Stimulated activated CD8-positive, alpha-beta memory T cell treated with anti-CD3 and anti-CD28 coated beads, Interleukin-4, amount 100 ng/mL, for 4 hours (primary cell): Measurements from ENCODE around the gene C12orf42.
A peak's percentile ranks its signal among the peaks of the same experiment; 100 is the strongest.

Experiments used
- DNase-seq, 2 donors: peaks; one replicate each; pipeline ENCODE4 v3.0.0-alpha.2; 2020; ENCODE audit warnings: low read depth in 2 of 2, low spot score in 1 of 2

The C12orf42 gene

GRCh38 chr12:103495469-103496456, at the start of gene C12orf42:
Gene C12orf42 (minus strand): TSS chr12:103495968. CDS start chr12:103478426, 17,542 bp downstream.
- DNase-seq: peak; percentile 36 to 38

- DNase-seq: no peak
These were observed 46.3 kb upstream of the C12orf42 start for GRCh38 chr12:103542078-103542477.

DNA sequence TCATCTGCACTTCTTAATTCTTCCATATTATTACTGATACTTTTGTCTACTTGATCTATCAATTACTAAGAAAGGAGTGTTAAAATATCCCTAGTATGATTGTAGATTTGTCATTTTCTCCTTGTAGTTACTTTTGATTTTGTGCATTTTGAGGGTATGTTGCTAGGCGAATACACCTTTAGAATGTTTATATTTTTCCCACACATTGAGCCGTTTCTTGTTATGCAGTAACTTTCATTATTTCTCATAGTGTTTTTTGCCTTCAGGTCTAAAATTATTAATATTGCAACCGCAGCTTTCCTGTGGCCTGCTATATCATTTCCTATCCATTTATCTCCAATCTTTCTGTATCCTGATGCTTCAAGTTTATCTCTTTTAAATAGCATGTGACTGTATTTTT, 44.6 kb upstream of the C12orf42 start:
- DNase-seq: no peak

DNA sequence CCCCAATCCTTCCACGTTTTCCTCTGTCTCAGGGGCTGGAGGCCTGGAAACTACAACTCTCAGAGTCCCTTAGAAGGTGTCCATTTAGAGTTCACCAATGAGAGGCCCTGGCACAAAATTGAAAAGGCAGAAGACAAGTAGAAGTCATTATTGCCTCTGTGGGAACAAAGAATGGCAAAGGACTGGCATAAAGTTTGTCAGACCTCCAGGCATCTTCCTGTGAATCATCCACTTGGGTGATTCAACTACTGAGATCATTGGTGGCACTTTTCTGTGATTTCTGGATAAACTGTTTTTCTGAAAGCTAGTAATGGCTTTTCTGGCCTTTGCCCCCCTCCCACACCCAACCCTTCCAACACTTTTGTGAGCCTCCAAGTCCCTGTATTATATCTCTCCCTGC, 42.6 kb upstream of the C12orf42 start:
- DNase-seq: no peak

DNA sequence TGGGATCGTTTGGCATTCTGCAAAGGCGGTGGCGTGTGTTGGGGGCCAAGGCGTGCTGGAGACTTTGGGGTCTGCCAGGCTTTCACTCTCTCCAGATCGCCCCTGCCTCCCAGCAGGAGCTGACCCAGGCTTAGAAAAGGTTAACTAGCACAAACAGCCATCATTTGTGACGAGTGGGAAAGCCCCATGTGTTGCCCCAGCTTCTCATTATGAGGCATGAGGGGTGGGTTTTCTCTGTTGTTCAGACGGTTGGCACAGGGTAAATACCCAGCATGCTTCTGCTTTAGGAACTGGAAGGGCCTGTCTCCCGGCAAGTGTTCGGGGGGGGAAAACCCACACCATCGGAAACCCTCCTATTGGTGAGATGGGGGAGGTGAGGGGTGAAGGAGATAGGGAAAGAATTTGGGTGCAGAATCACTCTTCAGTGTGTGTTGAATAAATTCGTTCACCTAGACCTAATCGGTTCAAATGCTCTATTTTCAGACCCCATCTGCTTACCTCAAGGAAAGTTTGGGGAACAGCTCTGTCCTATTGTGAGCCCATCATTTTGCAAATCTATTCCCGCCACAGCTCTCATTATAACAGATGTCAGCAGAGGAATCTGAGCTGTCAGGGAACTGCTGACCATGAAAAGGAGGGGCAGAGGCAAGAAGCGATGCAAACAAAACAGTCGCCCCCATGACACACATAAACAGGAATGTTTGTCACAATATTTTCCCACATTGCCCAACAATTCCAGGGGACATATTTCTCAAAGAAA, 34.7 kb upstream of the C12orf42 start:
- DNase-seq: no peak

DNA sequence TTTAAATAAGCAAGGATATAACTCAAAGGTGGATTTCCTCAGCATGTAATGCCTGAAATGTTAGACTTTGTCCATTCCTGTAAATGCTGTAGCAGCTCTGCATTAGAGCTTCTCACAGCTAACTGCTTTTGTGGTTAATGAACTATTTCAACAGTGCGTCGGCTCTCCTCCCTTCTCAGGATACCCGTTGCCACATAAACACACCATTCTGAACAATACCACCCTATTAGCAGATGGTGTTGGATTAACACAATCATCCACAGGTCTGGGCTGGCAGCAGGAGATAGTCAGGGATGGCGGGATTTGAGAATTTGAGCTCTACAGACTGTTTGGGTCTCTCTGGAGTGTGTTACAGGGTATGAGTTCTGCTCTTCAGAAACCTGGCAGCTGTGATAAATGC, 33.5 kb upstream of the C12orf42 start:
- no peak for DNase-seq

GRCh38 chr12:103524238-103524875, 28.6 kb upstream of the C12orf42 start:
- no peak for DNase-seq

DNA sequence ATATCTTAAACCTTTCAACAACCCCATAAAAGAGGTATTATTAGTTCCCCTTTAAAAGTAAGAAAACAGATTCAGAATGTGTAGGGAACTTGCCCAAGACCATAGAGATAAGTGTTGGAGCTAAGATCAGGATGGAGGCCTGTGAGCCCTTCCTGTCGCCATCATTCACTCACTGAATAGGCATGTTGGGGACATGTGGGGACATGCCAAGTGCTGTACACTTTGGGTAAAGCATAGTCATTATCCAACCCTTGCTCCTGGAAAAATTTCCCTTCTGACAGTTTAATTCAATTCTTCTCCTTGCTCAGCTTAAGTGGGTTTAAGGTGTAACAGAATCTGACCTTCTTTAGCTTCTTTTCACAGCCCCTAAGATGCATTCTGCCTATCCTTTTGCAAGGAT, 28.0 kb upstream of the C12orf42 start:
- DNase-seq: no peak

- DNase-seq: no peak
These were observed 25.0 kb upstream of the C12orf42 start for GRCh38 chr12:103520686-103521215.

- no peak for DNase-seq
These were observed 23.9 kb upstream of the C12orf42 start for GRCh38 chr12:103519632-103520031.

- DNase-seq: no peak
These were observed 23.1 kb upstream of the C12orf42 start for GRCh38 chr12:103518899-103519298.

DNA sequence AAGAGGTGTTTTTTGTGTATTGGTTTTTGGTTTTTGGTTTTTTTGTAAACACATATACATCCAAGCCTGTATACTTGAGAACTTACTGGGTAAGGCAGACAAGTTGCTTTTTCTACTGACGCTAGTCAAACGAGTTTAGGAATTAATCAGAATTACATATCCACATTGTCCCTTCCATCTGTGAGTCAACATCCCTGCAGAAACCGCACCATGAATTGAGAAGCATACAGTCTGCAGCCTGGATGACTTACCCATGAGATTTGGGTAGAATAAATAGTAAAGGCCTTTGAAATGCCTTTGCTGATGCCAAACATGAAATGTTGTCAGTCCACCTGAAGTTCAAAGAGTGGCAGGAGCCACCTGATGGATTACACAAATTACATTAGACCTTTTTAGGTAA, 21.4 kb upstream of the C12orf42 start:
- DNase-seq: no peak

GRCh38 chr12:103515341-103515740, 19.6 kb upstream of the C12orf42 start:
- DNase-seq: no peak

- no peak for DNase-seq
These were observed 18.1 kb upstream of the C12orf42 start for GRCh38 chr12:103513875-103514274.

DNA sequence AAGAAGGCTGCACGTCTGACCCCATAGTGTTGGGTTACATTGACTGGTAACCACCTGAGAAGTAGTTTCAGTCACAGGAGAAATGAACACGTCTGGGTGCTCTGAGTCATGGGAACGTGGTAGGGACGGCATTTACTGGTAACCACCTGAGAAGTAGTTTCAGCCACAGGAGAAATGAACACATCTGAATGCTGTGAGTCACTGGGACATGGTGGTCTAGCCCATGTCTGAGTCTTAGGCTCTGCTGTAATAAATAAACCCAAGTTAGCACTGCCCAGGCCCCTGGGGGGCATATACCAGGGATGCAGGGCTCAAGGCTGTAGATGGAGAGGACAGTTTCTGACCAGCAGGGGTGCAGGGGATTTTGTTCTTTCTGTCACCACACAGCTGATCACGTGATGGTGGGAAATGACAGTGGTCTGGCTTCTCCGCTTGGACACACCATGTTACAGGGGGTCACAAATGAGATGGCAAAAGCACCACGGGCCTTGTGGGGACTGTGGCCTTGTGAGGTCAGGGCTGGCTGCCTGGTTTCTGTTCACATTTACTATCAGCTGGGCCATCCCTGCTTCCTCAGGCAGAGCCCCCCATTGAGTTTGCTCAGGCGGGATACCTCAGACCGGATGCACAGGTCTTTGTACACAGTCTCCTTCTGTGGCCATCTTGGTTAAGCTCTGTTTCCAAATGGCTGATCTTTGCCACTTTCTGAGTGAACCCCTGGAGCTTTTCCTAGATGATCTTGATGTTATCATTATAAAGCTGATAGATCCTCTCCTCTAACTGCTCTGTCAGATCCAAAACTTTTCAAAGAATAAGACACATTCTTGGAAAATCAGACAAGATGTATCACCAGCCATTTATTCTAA, 9.8 kb upstream of the C12orf42 start:
- no peak for DNase-seq

- DNase-seq: no peak
These were observed 8.8 kb upstream of the C12orf42 start for GRCh38 chr12:103504606-103505005.

DNA sequence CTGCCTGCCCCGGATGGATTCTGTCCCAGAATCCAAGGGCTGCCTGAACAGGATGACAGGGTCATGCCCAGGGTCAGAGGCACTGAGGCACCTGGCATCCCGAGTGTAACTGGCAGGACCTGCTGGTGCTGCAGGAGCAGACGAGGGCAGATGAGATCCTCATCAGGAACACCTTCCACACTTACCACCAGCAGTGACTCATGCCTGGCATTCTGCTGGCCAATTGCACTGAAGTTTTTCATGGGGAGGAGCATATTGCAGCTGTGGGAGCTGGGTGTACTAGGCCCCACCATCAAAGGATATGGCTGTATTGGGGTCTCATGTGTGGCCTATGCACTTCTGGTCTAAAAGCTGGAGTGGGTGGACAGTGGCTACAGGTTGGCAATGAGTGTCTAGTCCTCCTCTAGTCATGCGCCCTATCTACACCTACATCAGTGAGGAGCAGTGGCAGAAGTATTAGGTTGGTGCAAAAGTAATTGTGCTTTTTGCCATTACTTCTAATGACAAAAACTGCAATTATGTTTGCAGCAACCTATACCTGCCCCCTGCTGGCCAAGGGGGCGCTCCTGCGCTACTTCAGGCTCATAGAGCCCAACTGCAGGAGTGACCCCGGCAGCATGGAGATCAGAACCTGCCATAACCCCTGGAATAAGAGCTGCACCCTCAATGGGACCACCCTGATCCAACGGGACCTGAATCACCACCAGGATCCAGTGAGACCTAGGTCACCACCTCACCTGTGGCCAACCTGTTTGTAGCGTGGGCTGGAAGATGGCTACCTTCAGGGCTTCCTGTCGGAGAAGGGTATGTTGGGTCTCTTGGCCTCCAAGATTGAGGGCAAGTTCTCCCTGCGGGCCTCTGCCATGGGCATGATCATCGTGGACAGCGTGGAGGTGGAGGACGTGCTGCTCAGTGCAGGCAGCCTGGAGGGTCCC, 8.0 kb upstream of the C12orf42 start:
- DNase-seq: peak in 1 of 2 donors; percentile 36

DNA sequence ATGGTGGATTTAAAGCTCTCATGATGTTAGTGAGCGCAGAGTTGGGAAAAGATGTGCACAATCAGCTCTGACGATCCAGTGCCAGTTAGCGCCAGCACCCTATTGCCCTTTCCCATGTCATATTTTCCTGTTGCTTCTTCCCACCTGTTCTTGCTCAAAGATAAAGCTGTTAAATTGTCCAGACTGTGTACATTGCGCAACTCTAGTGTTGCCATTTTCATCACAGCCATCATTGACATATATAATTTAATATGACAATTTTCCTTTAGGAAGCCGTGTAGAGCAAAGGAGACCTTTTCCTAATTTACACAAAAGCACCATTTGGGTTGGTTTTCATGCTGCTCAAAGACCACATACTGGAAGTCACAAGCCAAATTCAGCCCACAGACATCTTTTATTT, 5.7 kb upstream of the C12orf42 start:
- DNase-seq: no peak

DNA sequence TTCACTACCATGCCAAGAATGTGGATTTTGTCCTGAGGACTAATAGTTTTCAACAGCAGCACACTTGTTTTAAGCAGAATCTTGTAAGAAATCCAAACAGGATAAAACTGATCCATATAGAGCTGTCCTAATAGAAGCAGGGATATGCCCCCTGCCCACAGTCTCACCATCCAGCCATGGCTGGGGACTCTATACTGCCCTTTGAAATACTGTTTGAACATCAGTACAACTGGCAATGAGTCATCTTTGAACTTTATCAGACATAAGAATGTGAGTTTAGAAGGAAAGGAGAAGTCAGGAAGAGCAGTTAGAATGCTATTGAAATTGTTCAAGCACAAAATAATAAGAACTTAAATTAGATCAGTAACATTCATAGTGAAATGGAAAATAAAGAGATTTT, 3.8 kb upstream of the C12orf42 start:
- DNase-seq: no peak
